HG03135 (cell line): ENCODE data around the gene HAO2.

Experiments used
- ATAC-seq: cut with Tn5 transposase; IDR thresholded peaks from one replicate; pipeline ENCODE4 v1.9.1; 2021; ENCODE audit warnings: mild to moderate bottlenecking, moderate library complexity; ENCODE audit not compliant: unreplicated experiment

The HAO2 gene

GRCh38 chr1:119429687-119430086, 61.1 kb downstream of the HAO2 start:
- no peak for ATAC-seq

DNA sequence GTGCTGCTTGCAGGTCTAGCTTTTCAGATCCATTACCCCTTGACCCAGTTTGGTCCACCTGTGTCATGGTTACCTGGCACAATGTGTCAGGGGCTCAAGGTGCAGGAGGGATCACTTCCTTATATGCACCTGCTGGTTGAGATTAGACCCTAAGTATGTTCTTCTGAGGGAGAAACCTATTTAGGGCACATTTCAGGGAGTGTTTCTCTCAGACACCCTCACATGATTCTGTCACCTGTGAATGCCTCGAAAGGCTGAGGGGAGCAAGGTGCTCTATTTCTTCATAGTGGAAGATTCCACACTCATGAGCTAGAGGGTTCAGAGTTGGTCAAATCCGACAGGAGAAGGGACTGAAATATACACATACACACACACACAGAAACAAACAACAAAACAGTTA, 61.9 kb downstream of the HAO2 start:
- no peak for ATAC-seq

- no peak for ATAC-seq
Measured at GRCh38 chr1:119431836-119432235, 63.3 kb downstream of the HAO2 start.

DNA sequence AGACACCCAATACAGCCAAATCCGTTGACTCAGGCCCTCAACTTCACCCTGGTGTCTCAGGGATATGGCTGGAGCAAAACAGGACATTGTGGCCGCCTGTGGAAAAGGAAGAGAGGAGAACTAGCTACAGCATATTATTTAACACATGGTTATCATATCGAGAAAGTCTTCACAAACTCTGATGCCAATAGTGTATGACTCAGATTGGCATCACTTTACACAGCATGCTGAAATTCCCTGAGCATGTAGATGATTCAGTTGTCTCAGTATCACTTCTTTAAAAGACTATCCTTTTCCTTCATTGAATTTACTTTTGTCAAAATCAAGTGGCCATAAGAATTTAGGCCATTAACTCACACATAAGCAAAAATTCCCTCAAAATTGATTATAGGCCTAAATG, 66.5 kb downstream of the HAO2 start:
- no peak for ATAC-seq

GRCh38 chr1:119438761-119439160, 70.2 kb downstream of the HAO2 start:
- no peak for ATAC-seq

DNA sequence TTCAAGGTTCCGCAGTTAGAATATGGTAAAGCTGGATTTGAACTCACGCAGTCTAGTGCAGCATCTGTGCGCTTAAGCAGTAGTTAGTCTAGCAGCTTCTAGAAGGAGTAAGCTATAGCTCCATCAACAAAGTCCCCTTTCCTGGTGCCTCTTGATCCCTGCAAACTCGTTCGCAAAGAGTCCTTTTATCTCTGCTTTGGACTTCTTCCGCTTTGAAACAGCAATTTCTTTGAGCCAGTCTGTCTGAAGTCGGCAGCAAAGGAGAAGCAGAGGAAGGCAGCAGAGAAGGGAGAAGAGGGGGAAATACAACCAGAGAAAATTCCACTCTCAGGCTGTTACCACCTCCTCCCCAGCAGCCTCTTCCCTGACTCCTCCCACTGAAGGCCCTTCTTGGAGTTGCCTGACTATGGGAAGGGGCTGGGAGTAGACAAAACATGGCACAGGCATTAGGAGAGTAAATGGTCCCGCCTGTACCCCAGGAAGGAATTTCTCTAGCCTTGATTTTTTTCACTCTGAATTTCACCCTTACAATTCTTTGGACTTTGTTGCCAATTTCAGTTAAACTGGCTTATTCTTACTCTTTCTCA, 72.2 kb downstream of the HAO2 start:
- ATAC-seq, result no peak

DNA sequence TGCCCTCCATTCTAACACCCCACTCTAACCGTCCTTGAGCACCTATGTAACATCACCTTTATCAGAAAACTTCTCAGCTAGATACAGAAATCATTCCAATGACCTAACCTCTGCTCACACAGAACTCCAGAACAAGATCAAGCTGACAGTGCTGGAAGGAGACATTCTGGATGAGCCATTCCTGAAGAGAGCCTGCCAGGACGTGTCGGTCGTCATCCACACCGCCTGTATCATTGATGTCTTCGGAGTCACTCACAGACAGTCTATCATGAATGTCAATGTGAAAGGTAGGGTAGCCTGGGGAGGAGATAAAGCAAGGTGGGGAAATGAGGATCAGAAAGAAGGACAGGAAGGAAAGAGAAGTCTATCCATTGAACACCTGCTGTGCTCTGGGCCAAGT, 74.2 kb downstream of the HAO2 start:
- no peak for ATAC-seq
